Esophagus squamous epithelium (tissue), 5 donors: ENCODE data around the gene C2orf74. TPM values are rescaled to one million over a fixed set of nuclear protein-coding genes. Genes with fewer than 3 reads are reported as not detected.
"Not testable (repeated sequence)": the region's sequence is repeated elsewhere in the genome, so short reads cannot be mapped to it uniquely, and the experiment has no call there.

Experiments
- DNase-seq: peaks from one replicate; lab custom pipeline; 2025; lab: John Stamatoyannopoulos, UW
- H3K27ac ChIP-seq, 4 donors: fragments of 200-600 bp; sonication (generic); one replicate each; pipeline ENCODE4 v1.5.1; 2016 to 2019; ENCODE audit warnings: mild to moderate bottlenecking in 1 of 4
- H3K27me3 ChIP-seq, 4 donors: fragments of 200-600 bp; sonication (generic); 1 replicate in 3 of 4; 2 replicates in 1 of 4; pipeline versions ENCODE4 v1.5.1 to v1.6.0; 2017 to 2021; ENCODE audit warnings: antibody characterized with exemption in 1 of 4
- H3K36me3 ChIP-seq, 3 donors: fragments of 200-600 bp; sonication (generic); one replicate each; pipeline ENCODE4 v1.5.1; 2016 to 2019
- H3K4me1 ChIP-seq, 3 donors: fragments of 200-600 bp; sonication (generic); one replicate each; pipeline ENCODE4 v1.5.1; 2017 to 2019
- H3K4me3 ChIP-seq, 4 donors: fragments of 200-600 bp; sonication (generic); 1 replicate in 3 of 4; 2 replicates in 1 of 4; pipeline ENCODE4 v1.5.1; 2016 to 2019; ENCODE audit warnings: mild to moderate bottlenecking in 2 of 4, moderate library complexity in 1 of 4
- H3K9me3 ChIP-seq, 3 donors: fragments of 200-600 bp; sonication (generic); one replicate each; pipeline ENCODE4 v1.5.1; 2016 to 2019
- CTCF ChIP-seq, 6 experiments: fragments of 450-650 bp in 4 of 6; fragments of 200-600 bp in 2 of 6; sonication (generic) in 2 of 6; IDR thresholded peaks; one replicate each; pipeline ENCODE4 v1.5.1; 2016 to 2019; ENCODE audit warnings: antibody characterized with exemption in 6 of 6, mild to moderate bottlenecking in 4 of 6, moderate library complexity in 4 of 6
- POLR2A ChIP-seq, 4 donors: fragments of 450-650 bp; IDR thresholded peaks; one replicate each; pipeline ENCODE4 v1.6.1; 2017; ENCODE audit warnings: antibody characterized with exemption in 4 of 4, mild to moderate bottlenecking in 4 of 4, moderate library complexity in 3 of 4
- WGBS, 2 donors: methylation state at CpG; one replicate each; pipeline ENCODE4 v1.1.5; 2018; 5-methylcytosine and 5-hydroxymethylcytosine counted together
- intact Hi-C: fragments of 100-400 bp; cut with DNase I; formaldehyde crosslinking; loops from one replicate; pipeline ENCODE4 v1.15.0; 2022
- total RNA-seq, 4 donors: library from RNA; depleted of rRNA; stranded (reverse); fragments of >200 nt; gene quantifications; one replicate each; pipeline ENCODE4 v1.1.0, GENCODE V29; 2016
- donor health status: DM: yes; HTN: yes; CAD: no.

The C2orf74 gene
- total RNA-seq, 4 donors from 2014 or later: 3.2 to 15.1 (median 8.7) TPM

DNA sequence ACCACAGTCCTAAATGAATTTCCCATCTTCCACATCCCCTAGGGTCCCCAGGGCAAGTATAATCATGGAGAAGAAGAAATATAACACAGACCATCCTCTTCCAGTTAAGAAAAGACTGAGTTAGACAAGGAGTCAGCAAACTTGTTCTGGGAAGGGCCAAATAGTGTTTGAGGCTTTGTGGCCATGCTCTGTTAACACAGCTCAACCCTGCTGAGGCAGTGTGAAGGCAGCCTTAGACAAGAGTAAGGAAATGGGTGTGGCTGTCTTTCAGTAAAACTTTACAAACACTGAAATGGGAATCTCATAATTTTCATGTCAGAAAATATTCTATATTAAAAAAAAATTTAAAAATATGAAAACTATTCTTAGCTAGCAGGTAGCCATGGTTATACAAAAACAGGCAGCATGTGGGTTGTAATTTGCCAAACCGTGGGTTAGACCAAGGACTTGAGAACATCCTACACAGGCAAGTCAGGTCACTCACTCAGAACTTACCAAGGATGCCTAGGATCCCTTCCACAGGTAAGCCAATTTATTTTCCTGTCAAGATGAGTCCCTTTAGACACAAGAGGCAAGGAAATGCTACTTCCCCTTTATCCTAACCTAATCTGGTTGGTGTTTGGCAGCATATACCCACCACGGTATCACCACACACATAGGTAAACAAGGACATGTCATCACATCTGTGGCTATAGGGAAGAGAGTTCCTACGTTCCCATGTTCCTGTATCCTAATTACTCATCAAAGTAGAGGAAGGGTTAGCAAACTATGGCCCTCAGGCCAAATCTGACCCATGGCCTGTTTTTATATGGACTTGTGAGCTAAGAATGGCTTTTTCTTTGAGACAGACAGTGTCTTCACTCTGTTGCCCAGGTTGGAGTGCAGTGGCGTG is 31.9 kb downstream of the C2orf74 start:
- H3K4me1 ChIP-seq: peaks cover 0 to 10% (median 0%) of the 10 kb centered on the region in 3 donors
- intact Hi-C loops: no loop called here
- no peaks in the 10 kb centered on the region for H3K9me3 ChIP-seq
- 55 to 57% methylated on average over 4 of the region's 4 CpGs for WGBS, 2 donors
- H3K27me3 ChIP-seq: no peaks in the 10 kb centered on the region
- H3K36me3 ChIP-seq: peaks cover 0 to 86% (median 3%) of the 10 kb centered on the region in 3 donors
- TF ChIP-seq POLR2A (IDR thresholded peaks at IDR 0.05): no peak
- TF ChIP-seq CTCF (IDR thresholded peaks at IDR 0.05): no peak
- peak overlapping the region in 3 of 4 donors; percentile 30 to 55 (median 42) for H3K27ac ChIP-seq
- H3K4me3 ChIP-seq: no peak overlapping the region
- no peak for DNase-seq

- Histone ChIP-seq H3K36me3 (peaks cover 0 to 86% (median 0%) of the 10 kb centered on the region in 3 donors), H3K4me1 (peaks cover 0 to 10% (median 0%) of the 10 kb centered on the region in 3 donors), H3K27ac (peak overlapping the region in 1 of 4 donors; percentile 55)
- H3K4me3 ChIP-seq, intact Hi-C loops, H3K9me3 ChIP-seq, H3K27me3 ChIP-seq, DNase-seq: not testable (repeated sequence)
- 78 to 85% methylated on average over 13 to 14 of the region's 15 CpGs for WGBS, 2 donors
Observed at GRCh38 chr2:61194646-61195045, 32.7 kb downstream of the C2orf74 start.

DNA sequence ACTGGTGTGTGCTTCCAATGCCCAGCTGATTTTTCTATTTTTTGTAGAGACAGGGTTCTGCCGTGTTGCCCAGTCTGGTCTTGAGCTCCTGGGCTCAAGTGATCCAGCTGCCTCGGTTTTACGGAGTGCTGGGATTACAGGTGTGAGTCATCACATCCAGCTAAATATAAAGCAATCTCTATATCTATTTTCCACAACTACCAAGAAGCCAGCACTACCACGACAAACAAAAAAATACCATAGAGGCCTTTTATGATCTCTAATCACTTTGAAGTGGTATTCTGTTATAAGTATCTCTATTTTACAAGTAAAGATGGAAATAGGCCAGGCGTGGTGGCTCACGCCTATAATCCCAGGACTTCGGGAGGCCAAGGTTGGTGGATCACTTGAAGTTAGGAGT is 34.7 kb downstream of the C2orf74 start:
- 76 to 80% methylated on average over 7 of the region's 7 CpGs for WGBS, 2 donors
- DNase-seq: no peak
- Histone ChIP-seq H3K36me3 (peaks cover 0 to 86% (median 0%) of the 10 kb centered on the region in 3 donors), H3K9me3 (no peaks in the 10 kb centered on the region), H3K4me1 (peaks cover 0 to 10% (median 0%) of the 10 kb centered on the region in 3 donors), H3K27ac (no peak overlapping the region), H3K4me3 (no peak overlapping the region), H3K27me3 (no peaks in the 10 kb centered on the region)
- TF ChIP-seq POLR2A (IDR thresholded peaks at IDR 0.05) (no peak), CTCF (IDR thresholded peaks at IDR 0.05) (no peak)
- intact Hi-C loops: no loop called here

DNA sequence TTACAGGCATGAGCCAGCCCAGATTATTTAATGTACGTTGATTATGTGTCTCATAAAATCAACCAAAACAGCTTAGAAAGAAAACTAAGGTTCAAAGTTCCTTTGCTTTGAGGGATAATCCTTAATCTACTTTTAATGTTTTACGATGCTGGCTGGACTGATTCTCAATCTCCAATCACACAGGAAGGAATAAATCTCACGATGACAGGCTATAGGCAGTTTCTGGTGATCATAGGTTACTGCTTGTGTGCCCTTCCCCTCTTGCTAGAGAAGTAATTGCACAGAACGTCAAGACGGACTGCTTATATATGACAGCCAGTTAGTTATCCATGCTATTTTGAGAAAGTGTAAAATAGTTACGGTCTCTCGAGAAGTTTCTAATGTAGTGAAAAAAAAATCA is 43.1 kb downstream of the C2orf74 start:
- TF ChIP-seq POLR2A (IDR thresholded peaks at IDR 0.05) (no peak), CTCF (IDR thresholded peaks at IDR 0.05) (no peak)
- no peak for DNase-seq
- H3K36me3 ChIP-seq: peaks cover 0 to 99% (median 22%) of the 10 kb centered on the region in 3 donors
- H3K27me3 ChIP-seq: no peaks in the 10 kb centered on the region
- H3K4me1 ChIP-seq: no peaks in the 10 kb centered on the region
- H3K27ac ChIP-seq: no peak overlapping the region
- intact Hi-C loops: no loop called here
- WGBS, 2 donors: 89 to 90% methylated on average over 7 of the region's 7 CpGs
- no peak overlapping the region for H3K4me3 ChIP-seq
- no peaks in the 10 kb centered on the region for H3K9me3 ChIP-seq

- peaks cover 0 to 87% (median 13%) of the 10 kb centered on the region in 3 donors for H3K36me3 ChIP-seq
- intact Hi-C loops: no loop called here
Observed at GRCh38 chr2:61210332-61210981, 48.5 kb downstream of the C2orf74 start.

More at GRCh38 chr2:61210332-61210981, 48.5 kb downstream of the C2orf74 start:
- Histone ChIP-seq H3K27me3 (no peaks in the 10 kb centered on the region), H3K4me3 (no peak overlapping the region), H3K4me1 (peaks cover 0 to 4% (median 0%) of the 10 kb centered on the region in 3 donors), H3K27ac (peak overlapping the region in 1 of 4 donors; percentile 19), H3K9me3 (no peaks in the 10 kb centered on the region)
- no peak for TF ChIP-seq POLR2A (IDR thresholded peaks at IDR 0.05)
- TF ChIP-seq CTCF (IDR thresholded peaks at IDR 0.05): no peak
- WGBS, 2 donors: 75 to 81% methylated on average over 5 of the region's 5 CpGs
- DNase-seq: no peak
